HEK293 (cell line): ENCODE data around the gene RGS9.
A peak's percentile ranks its signal among the peaks of the same experiment; 100 is the strongest.

Experiments
- CTCF ChIA-PET: fragments of 350-600 bp; formaldehyde crosslinking; extraction: SDS; loops from one replicate; lab custom pipeline; 2021; ENCODE audit warnings: antibody characterized with exemption; lab: Yijun Ruan, JAX
- POLR2A ChIA-PET: fragments of 300-600 bp; formaldehyde crosslinking; extraction: SDS; loops from one replicate; lab custom pipeline; 2020; ENCODE audit warnings: antibody characterized with exemption, inconsistent platforms; lab: Yijun Ruan, JAX
- H3K27ac ChIP-seq: fragments of 200-500 bp; sonication (Bioruptor generic); 2 replicates; pipeline ENCODE4 v1.5.1; 2014; ENCODE audit warnings: low read depth, low read length, control low read depth, inconsistent platforms; ENCODE audit errors: extremely low read depth
- H3K36me3 ChIP-seq, 2 experiments: fragments of 200-500 bp in 1 of 2; sonication (Bioruptor generic) in 1 of 2; 1 replicate in 1 of 2; 2 replicates in 1 of 2; pipeline ENCODE4 v1.5.1; 2014 to 2017; ENCODE audit warnings: inconsistent platforms in 2 of 2, low read length in 2 of 2; ENCODE audit not compliant: control insufficient read depth in 2 of 2, insufficient read depth in 1 of 2
- H3K4me1 ChIP-seq: fragments of 200-500 bp; sonication (Bioruptor generic); 2 replicates; pipeline ENCODE4 v1.5.1; 2014; ENCODE audit warnings: mild to moderate bottlenecking, low read length, inconsistent platforms; ENCODE audit not compliant: control insufficient read depth, insufficient read depth
- H3K4me3 ChIP-seq: 2 replicates; pipeline ENCODE4 v1.5.1; 2011; ENCODE audit warnings: low read depth, mild to moderate bottlenecking, control low read depth, low read length, moderate library complexity
- H3K9me3 ChIP-seq: fragments of 200-500 bp; sonication (Bioruptor generic); 2 replicates; pipeline ENCODE4 v1.5.1; 2014; ENCODE audit warnings: low read depth, low read length, inconsistent platforms; ENCODE audit not compliant: control insufficient read depth, insufficient read depth
- SETDB1 ChIP-seq: IDR thresholded peaks from one replicate; pipeline ENCODE4 v1.6.1; 2017; ENCODE audit warnings: mild to moderate bottlenecking, low read length, moderate library complexity, mixed read lengths; ENCODE audit not compliant: insufficient read length
- YY2 ChIP-seq: fragments of 450-650 bp; formaldehyde crosslinking; IDR thresholded peaks from 2 replicates; pipeline ENCODE4 v1.5.1; 2016; ENCODE audit warnings: missing biosample characterization, missing genetic modification characterization
- ZBTB11 ChIP-seq: fragments of 450-650 bp; formaldehyde crosslinking; conservative IDR thresholded peaks from 2 replicates; pipeline ENCODE4 v1.5.1; 2016; ENCODE audit warnings: low read depth, missing biosample characterization, missing genetic modification characterization
- ZBTB8A ChIP-seq: fragments of 450-650 bp; formaldehyde crosslinking; IDR thresholded peaks from 2 replicates; pipeline ENCODE4 v1.5.1; 2016; ENCODE audit warnings: missing biosample characterization, missing genetic modification characterization
- ZNF175 ChIP-seq: fragments of 450-650 bp; formaldehyde crosslinking; IDR thresholded peaks from 2 replicates; pipeline ENCODE4 v1.5.1; 2016; ENCODE audit warnings: missing biosample characterization, missing genetic modification characterization
- ZNF18 ChIP-seq: fragments of 450-650 bp; formaldehyde crosslinking; IDR thresholded peaks from 2 replicates; pipeline ENCODE4 v1.5.1; 2016; ENCODE audit warnings: missing biosample characterization, missing genetic modification characterization
- ZNF19 ChIP-seq: fragments of 450-650 bp; formaldehyde crosslinking; IDR thresholded peaks from 2 replicates; pipeline ENCODE4; 2016; ENCODE audit warnings: missing biosample characterization, missing genetic modification characterization, low read depth
- ZNF202 ChIP-seq: fragments of 450-650 bp; formaldehyde crosslinking; IDR thresholded peaks from 2 replicates; pipeline ENCODE4 v1.5.1; 2016; ENCODE audit warnings: missing biosample characterization, missing genetic modification characterization, borderline replicate concordance
- ZNF214 ChIP-seq: fragments of 450-650 bp; formaldehyde crosslinking; IDR thresholded peaks from 2 replicates; pipeline ENCODE4 v1.5.1; 2017; ENCODE audit warnings: missing biosample characterization, mild to moderate bottlenecking, missing genetic modification characterization, borderline replicate concordance
- ZNF292 ChIP-seq: fragments of 450-650 bp; formaldehyde crosslinking; IDR thresholded peaks from 2 replicates; pipeline ENCODE4 v1.5.1; 2016; ENCODE audit warnings: low read depth, missing biosample characterization, missing genetic modification characterization, borderline replicate concordance
- ZNF394 ChIP-seq: fragments of 450-650 bp; formaldehyde crosslinking; IDR thresholded peaks from 2 replicates; pipeline ENCODE4 v1.5.1; 2016; ENCODE audit warnings: missing biosample characterization, missing genetic modification characterization, mild to moderate bottlenecking, moderate library complexity, borderline replicate concordance
- ZNF433 ChIP-seq: fragments of 450-650 bp; formaldehyde crosslinking; IDR thresholded peaks from 2 replicates; pipeline ENCODE4 v1.5.1; 2016; ENCODE audit warnings: missing biosample characterization, missing genetic modification characterization, low read depth
- ZNF488 ChIP-seq: fragments of 450-650 bp; formaldehyde crosslinking; IDR thresholded peaks from 2 replicates; pipeline ENCODE4 v1.5.1; 2016; ENCODE audit warnings: missing biosample characterization, missing genetic modification characterization
- ZNF518A ChIP-seq: fragments of 450-650 bp; formaldehyde crosslinking; conservative IDR thresholded peaks from 2 replicates; pipeline ENCODE4 v1.5.1; 2016; ENCODE audit warnings: low read depth, missing biosample characterization, missing genetic modification characterization
- ZNF529 ChIP-seq: fragments of 450-650 bp; formaldehyde crosslinking; IDR thresholded peaks from 2 replicates; pipeline ENCODE4 v1.5.1; 2017; ENCODE audit warnings: missing genetic modification characterization, missing biosample characterization; ENCODE audit not compliant: insufficient replicate concordance
- ZNF558 ChIP-seq: fragments of 450-650 bp; formaldehyde crosslinking; IDR thresholded peaks from 2 replicates; pipeline ENCODE4 v1.5.1; 2016; ENCODE audit warnings: missing biosample characterization, missing genetic modification characterization
- ZNF585B ChIP-seq: fragments of 450-650 bp; formaldehyde crosslinking; IDR thresholded peaks from 2 replicates; pipeline ENCODE4 v1.5.1; 2016; ENCODE audit warnings: missing biosample characterization, missing genetic modification characterization
- ZNF658 ChIP-seq: fragments of 450-650 bp; formaldehyde crosslinking; IDR thresholded peaks from 2 replicates; pipeline ENCODE4; 2016; ENCODE audit warnings: missing biosample characterization, missing genetic modification characterization
- ZNF791 ChIP-seq: fragments of 450-650 bp; formaldehyde crosslinking; IDR thresholded peaks from 2 replicates; pipeline ENCODE4 v1.5.1; 2016; ENCODE audit warnings: missing biosample characterization, missing genetic modification characterization
- ZXDB ChIP-seq: fragments of 450-650 bp; formaldehyde crosslinking; IDR thresholded peaks from 2 replicates; pipeline ENCODE4 v1.5.1; 2016; ENCODE audit warnings: missing biosample characterization, missing genetic modification characterization
- TF ChIP-seq, protein P1 (sequence below): fragments of 450-650 bp; formaldehyde crosslinking; IDR thresholded peaks from 2 replicates; pipeline ENCODE4 v1.5.1; 2016; ENCODE audit warnings: missing biosample characterization, missing genetic modification characterization, borderline replicate concordance
- TF ChIP-seq, protein P2 (sequence below): fragments of 450-650 bp; formaldehyde crosslinking; IDR thresholded peaks from 2 replicates; pipeline ENCODE4 v1.5.1; 2016; ENCODE audit warnings: missing biosample characterization, missing genetic modification characterization

RGS9 gene

GRCh38 chr17:65185668-65186382 lies 48.7 kb downstream of the RGS9 start:
- ChIA-PET CTCF (interaction anchor here (1.0 to 2.0 kb wide), 4 partner anchors 12 to 51 kb away, joined by 3 to 9 read pairs (median 4); partner anchors contain the start of gene RGS9), POLR2A (no interaction called here)
- Histone ChIP-seq H3K4me3 (no peak overlapping the region), H3K9me3 (no peaks in the 10 kb centered on the region), H3K27ac (no peak overlapping the region), H3K36me3 (no peaks in the 10 kb centered on the region), H3K4me1 (no peaks in the 10 kb centered on the region)
- TF ChIP-seq ZNF18 (tag by site-specific recombination) (0 out of 2 replicates have a peak, but pooled peaks have one; percentile 24), ZNF529 (tag by site-specific recombination) (peak; percentile 47), ZNF175 (tag by site-specific recombination) (no peak), ZNF585B (tag by site-specific recombination) (no peak), ZXDB (tag by site-specific recombination) (peak; percentile 66; the same call in 1 of the 2 replicates), ZNF433 (tag by site-specific recombination) (peak; percentile 90), ZNF558 (tag by site-specific recombination) (peak; percentile 76; the same call in 1 of the 2 replicates), ZNF488 (tag by site-specific recombination) (no peak), ZNF791 (peak; percentile 81; the same call in 1 of the 2 replicates), ZBTB11 (peak; percentile 78), ZNF292 (tag by site-specific recombination) (0 out of 2 replicates have a peak, but pooled peaks have one; percentile 61), SETDB1 (no peak), YY2 (tag by site-specific recombination) (no peak), ZNF518A (tag by site-specific recombination) (peak; percentile 91), ZNF658 (tag by site-specific recombination) (no peak), ZNF394 (tag by site-specific recombination) (peak; percentile 95), ZNF19 (tag by site-specific recombination) (no peak), ZNF214 (no peak), ZBTB8A (tag by site-specific recombination) (peak; percentile 69), ZNF202 (tag by site-specific recombination) (0 out of 2 replicates have a peak, but pooled peaks have one; percentile 60)
- TF ChIP-seq, protein P1, sequence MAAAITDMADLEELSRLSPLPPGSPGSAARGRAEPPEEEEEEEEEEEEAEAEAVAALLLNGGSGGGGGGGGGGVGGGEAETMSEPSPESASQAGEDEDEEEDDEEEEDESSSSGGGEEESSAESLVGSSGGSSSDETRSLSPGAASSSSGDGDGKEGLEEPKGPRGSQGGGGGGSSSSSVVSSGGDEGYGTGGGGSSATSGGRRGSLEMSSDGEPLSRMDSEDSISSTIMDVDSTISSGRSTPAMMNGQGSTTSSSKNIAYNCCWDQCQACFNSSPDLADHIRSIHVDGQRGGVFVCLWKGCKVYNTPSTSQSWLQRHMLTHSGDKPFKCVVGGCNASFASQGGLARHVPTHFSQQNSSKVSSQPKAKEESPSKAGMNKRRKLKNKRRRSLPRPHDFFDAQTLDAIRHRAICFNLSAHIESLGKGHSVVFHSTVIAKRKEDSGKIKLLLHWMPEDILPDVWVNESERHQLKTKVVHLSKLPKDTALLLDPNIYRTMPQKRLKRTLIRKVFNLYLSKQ (tag by site-specific recombination) = 0 out of 2 replicates have a peak, but pooled peaks have one; percentile 42
- TF ChIP-seq, protein P2, sequence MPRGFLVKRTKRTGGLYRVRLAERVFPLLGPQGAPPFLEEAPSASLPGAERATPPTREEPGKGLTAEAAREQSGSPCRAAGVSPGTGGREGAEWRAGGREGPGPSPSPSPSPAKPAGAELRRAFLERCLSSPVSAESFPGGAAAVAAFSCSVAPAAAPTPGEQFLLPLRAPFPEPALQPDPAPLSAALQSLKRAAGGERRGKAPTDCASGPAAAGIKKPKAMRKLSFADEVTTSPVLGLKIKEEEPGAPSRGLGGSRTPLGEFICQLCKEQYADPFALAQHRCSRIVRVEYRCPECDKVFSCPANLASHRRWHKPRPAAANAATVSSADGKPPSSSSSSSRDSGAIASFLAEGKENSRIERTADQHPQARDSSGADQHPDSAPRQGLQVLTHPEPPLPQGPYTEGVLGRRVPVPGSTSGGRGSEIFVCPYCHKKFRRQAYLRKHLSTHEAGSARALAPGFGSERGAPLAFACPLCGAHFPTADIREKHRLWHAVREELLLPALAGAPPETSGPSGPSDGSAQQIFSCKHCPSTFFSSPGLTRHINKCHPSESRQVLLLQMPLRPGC = no peak
